HepG2 (cell line): Measurements from ENCODE around the gene MZT2A.
"Not testable (repeated sequence)": the region's sequence is repeated elsewhere in the genome, so short reads cannot be mapped to it uniquely, and the experiment has no call there.

Source experiments
- CTCF ChIP-seq: sonication (generic); formaldehyde crosslinking; IDR thresholded peaks from 2 replicates; pipeline ENCODE4 v1.5.0; 2020; ENCODE audit warnings: mild to moderate bottlenecking, missing genetic modification reagents, moderate library complexity
- NBN ChIP-seq: fragments of 450-650 bp; conservative IDR thresholded peaks from 2 replicates; pipeline ENCODE4 v1.6.1; 2017
- SMC3 ChIP-seq: IDR thresholded peaks from 2 replicates; pipeline ENCODE4 v1.6.1; 2011; ENCODE audit warnings: low read length, improper control_type of control experiment
- TCF7L2 ChIP-seq: IDR thresholded peaks from 2 replicates; pipeline ENCODE4 v1.6.1; 2011; ENCODE audit warnings: mild to moderate bottlenecking, low read depth, low read length, moderate library complexity
- TF ChIP-seq, protein P1 (sequence below): IDR thresholded peaks from 2 replicates; pipeline ENCODE4 v1.6.1; 2016; ENCODE audit warnings: missing compliant biosample characterization, missing genetic modification reagents, borderline replicate concordance
- TF ChIP-seq, protein P2 (sequence below): IDR thresholded peaks from 2 replicates; pipeline ENCODE4 v1.6.1; 2016; ENCODE audit warnings: mild to moderate bottlenecking, missing biosample characterization, missing genetic modification reagents

DNA sequence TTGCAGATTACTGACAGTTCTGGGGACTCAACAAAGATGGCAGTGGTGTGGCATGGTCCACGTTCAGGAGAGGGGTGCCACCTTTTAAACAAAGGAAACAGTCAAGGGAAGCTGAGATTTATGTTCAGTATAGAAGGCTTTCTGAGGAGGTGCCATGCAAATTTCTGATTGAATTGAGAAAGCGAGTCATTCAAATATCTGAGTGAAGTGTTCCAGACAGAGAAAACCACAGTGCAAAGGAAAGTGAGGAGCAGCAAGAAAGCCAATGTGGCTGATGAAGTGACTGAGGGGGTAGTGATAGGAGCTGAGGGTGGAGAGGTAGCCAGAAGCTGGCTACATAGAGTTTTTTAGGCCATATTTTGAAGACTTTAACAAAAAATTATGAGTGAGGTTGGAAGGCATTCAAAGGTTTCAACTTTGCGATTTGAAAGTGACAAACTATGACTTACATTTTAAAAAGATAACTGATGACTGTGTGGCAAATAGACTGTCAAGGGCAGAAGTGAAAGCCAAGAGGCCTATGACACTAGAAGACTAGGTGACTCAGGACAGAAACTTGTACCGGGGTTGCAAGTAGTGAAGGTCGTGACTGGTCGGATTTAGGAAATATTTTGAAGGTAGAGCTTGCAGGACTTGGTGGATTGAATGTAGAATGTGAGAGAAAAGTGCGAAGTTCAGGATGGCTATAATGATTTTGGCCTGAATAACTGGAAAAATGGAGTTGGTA, 51.3 kb downstream of the MZT2A start:
- TF ChIP-seq, protein P1, sequence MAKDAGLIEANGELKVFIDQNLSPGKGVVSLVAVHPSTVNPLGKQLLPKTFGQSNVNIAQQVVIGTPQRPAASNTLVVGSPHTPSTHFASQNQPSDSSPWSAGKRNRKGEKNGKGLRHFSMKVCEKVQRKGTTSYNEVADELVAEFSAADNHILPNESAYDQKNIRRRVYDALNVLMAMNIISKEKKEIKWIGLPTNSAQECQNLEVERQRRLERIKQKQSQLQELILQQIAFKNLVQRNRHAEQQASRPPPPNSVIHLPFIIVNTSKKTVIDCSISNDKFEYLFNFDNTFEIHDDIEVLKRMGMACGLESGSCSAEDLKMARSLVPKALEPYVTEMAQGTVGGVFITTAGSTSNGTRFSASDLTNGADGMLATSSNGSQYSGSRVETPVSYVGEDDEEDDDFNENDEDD (CRISPR knock-in tag): not testable (repeated sequence)
- TF ChIP-seq SMC3; CTCF (CRISPR knock-in tag); TCF7L2; NBN: not testable (repeated sequence)
- TF ChIP-seq, protein P2, sequence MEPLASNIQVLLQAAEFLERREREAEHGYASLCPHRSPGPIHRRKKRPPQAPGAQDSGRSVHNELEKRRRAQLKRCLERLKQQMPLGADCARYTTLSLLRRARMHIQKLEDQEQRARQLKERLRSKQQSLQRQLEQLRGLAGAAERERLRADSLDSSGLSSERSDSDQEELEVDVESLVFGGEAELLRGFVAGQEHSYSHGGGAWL (CRISPR knock-in tag): not testable (repeated sequence)
